ENCODE data around the gene ZNF654. TPM values are rescaled to one million over a fixed set of nuclear protein-coding genes. Genes with fewer than 3 reads are reported as not detected.

Gene ZNF654
- total and polyA plus RNA-seq, 11 donors, result 2.4 to 15.9 (median 8.7) TPM

GRCh38 chr3:88141458-88142083 lies 82.5 kb downstream of the ZNF654 start:
- WGBS, 4 donors, result 70 to 74% (median 71%) methylated on average over 4 of the region's 4 CpGs
- TF ChIP-seq POLR2A (IDR thresholded peaks at IDR 0.05) (no peak), CTCF (IDR thresholded peaks at IDR 0.05) (no peak)

GRCh38 chr3:88142094-88142624 lies 83.1 kb downstream of the ZNF654 start:
- Histone ChIP-seq H3K9me3 (no peaks in the 10 kb centered on the region), H3K36me3 (peaks cover 0 to 63% (median 45%) of the 10 kb centered on the region in 9 donors), H3K4me1 (no peaks in the 10 kb centered on the region), H3K4me3 (no peak overlapping the region), H3K27ac (no peak overlapping the region), H3K27me3 (no peaks in the 10 kb centered on the region)
- TF ChIP-seq POLR2A (IDR thresholded peaks at IDR 0.05) (no peak), CTCF (IDR thresholded peaks at IDR 0.05) (no peak)
- no peak for DNase-seq
- 90 to 92% (median 91%) methylated on average over 3 of the region's 3 CpGs for WGBS, 4 donors
- intact Hi-C loops (cut with DNase I), result loop anchor here in 1 of 10 donors (10.0 kb wide), 1 partner anchor 87 kb away; the partner anchor contains the start of genes CGGBP1 and ZNF654
- no peak for ATAC-seq

More at GRCh38 chr3:88141458-88142083, 82.5 kb downstream of the ZNF654 start:
- intact Hi-C loops (cut with DNase I), result loop anchor here in 1 of 10 donors (10.0 kb wide), 1 partner anchor 87 kb away; the partner anchor contains the start of genes CGGBP1 and ZNF654
- no peaks in the 10 kb centered on the region for H3K9me3 ChIP-seq
- no peak for ATAC-seq
- H3K36me3 ChIP-seq, result peaks cover 0 to 69% (median 49%) of the 10 kb centered on the region in 9 donors
- no peak overlapping the region for H3K27ac ChIP-seq
- no peaks in the 10 kb centered on the region for H3K27me3 ChIP-seq
- no peak for DNase-seq
- H3K4me1 ChIP-seq, result no peaks in the 10 kb centered on the region
- no peak overlapping the region for H3K4me3 ChIP-seq

- Histone ChIP-seq H3K9me3 (no peaks in the 10 kb centered on the region), H3K4me3 (no peak overlapping the region), H3K36me3 (peaks cover 0 to 13% (median 0%) of the 10 kb centered on the region in 9 donors), H3K4me1 (peaks cover 2 to 28% (median 16%) of the 10 kb centered on the region in 12 donors), H3K27ac (no peak overlapping the region), H3K27me3 (no peaks in the 10 kb centered on the region)
- DNase-seq (no peak), ATAC-seq (no peak)
- intact Hi-C loops (cut with DNase I), result loop anchor here in 3 of 10 donors (5.0 to 10.0 kb wide), 2 partner anchors 90 to 92 kb away; partner anchors contain the start of genes CGGBP1 (in 3 of the 3) and ZNF654 (in 3 of the 3)
- TF ChIP-seq CTCF (IDR thresholded peaks at IDR 0.05) (no peak), POLR2A (IDR thresholded peaks at IDR 0.05) (no peak)
Observed at GRCh38 chr3:88147261-88147660, 88.2 kb downstream of the ZNF654 start.

GRCh38 chr3:88148651-88149050 lies 89.6 kb downstream of the ZNF654 start:
- Histone ChIP-seq H3K27me3 (no peaks in the 10 kb centered on the region), H3K4me3 (peak overlapping the region in 11 of 12 donors; percentile 66 to 95 (median 88)), H3K36me3 (peaks cover 0 to 12% (median 6%) of the 10 kb centered on the region in 9 donors), H3K4me1 (peaks cover 2 to 35% (median 18%) of the 10 kb centered on the region in 12 donors), H3K27ac (peak overlapping the region in 3 of 12 donors; percentile 89 to 98 (median 95)), H3K9me3 (no peaks in the 10 kb centered on the region)
- TF ChIP-seq POLR2A (IDR thresholded peaks at IDR 0.05) (no peak), CTCF (IDR thresholded peaks at IDR 0.05) (no peak)
- intact Hi-C loops (cut with DNase I), result loop anchor here in 4 of 10 donors (2.0 to 10.0 kb wide), 3 partner anchors 90 to 94 kb away; partner anchors contain the start of genes CGGBP1 (in 4 of the 4) and ZNF654 (in 4 of the 4)
- peak in 1 of 5 donors; percentile 47 for DNase-seq
- WGBS, 4 donors, result 65 to 86% (median 75%) methylated on average over 17 of the region's 17 CpGs
- no peak for ATAC-seq

Data from heart left ventricle (tissue), 16 donors.